Amygdala (tissue), 56 donors: ENCODE data around the gene MACO1.
"Not testable (repeated sequence)": the region's sequence is repeated elsewhere in the genome, so short reads cannot be mapped to it uniquely, and the experiment has no call there.

Source experiments
- DNase-seq, 56 donors: peaks; one replicate each; lab custom pipeline; 2025; lab: John Stamatoyannopoulos, UW

The MACO1 gene

DNA sequence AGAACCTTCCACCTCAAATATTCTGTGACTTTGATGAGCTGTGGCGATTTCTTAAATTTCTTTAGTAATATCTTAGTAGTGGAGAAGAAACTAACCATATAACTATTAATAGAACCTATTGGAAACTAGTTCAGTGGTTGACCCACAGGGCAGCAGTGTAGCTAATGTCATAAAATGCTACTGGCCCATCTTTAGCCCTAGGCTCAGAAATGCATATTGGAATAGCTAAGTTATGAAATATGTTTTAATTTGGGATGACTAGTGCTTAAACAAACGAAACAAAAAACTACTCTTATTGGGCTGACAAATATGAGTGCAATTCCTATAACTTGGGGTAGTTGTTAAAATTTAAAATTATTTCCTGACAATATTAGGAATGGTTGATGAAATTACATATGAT is 20.2 kb downstream of the MACO1 start:
- DNase-seq, result no peak

GRCh38 chr1:25451908-25452307 is 21.2 kb downstream of the MACO1 start:
- DNase-seq, result no peak

DNA sequence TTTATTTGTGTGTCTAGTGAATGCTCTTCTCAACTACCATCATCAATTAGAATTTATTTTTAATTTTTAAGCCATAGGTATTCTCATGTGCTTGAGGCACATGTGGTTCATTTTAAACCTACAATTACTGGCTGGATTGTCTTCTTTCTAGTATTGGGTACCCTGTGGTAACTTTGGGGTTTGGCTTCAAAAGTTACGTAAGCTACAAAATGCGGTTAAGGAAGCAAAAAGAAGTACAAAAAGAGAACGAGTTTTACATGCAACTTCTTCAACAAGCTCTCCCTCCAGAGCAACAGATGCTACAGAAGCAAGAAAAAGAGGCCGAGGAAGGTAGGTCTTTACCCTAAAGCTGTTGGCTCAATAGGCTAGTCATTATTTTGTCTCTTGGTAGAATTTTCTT is 25.8 kb downstream of the MACO1 start:
- DNase-seq, result no peak

DNA sequence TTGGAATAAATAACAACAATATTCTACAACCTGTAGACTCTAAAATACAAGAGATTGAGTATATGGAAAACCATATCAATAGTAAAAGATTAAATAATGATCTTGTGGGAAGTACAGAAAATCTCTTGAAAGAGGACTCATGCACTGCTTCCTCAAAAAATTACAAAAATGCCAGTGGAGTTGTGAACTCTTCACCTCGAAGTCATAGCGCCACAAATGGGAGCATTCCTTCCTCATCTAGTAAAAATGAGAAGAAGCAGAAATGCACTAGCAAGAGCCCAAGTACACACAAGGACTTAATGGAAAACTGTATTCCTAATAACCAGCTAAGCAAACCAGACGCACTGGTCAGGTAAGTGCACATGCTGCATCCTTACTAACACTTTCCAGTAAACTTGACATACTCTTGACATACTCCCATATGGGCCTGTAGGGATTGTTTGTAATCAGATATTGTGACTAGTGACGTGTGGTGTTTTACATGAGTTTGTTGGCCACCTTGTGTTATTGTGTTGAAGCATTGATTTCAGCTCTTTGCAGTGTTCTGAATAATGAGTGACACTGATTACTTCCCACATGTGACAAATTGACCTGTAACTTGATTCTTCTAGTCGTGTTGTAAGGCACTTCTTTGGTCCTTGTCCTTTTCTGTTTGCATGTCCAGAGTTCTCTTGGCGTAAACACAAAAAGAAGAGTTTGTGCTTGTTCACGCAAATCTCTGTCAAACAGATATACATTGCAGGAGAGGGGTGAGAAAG is 28.0 kb downstream of the MACO1 start:
- no peak for DNase-seq

GRCh38 chr1:25460020-25460419 is 29.3 kb downstream of the MACO1 start:
- no peak for DNase-seq

- DNase-seq, result not testable (repeated sequence)
Observed at GRCh38 chr1:25460816-25461215, 30.1 kb downstream of the MACO1 start.

DNA sequence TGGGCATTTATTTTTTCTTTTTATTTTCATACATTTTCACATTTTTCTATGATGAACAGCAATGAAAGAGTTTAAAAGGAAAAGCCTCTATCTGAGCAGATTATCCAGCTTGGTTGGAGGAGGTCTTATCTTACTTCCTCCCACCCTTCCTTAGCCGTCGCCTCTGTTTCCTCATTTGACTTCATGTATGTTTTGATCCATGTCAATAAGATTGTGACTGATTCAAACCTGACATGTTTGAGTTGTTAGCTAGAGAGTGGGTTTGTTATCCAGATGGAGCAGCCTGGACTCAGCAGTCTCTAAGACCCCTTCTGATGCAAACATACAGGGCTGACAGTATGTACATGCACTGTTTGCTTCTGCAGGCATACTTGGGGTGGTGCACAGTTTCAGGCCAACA is 31.2 kb downstream of the MACO1 start:
- DNase-seq, result no peak

- DNase-seq, result no peak
Observed at GRCh38 chr1:25462732-25463131, 32.0 kb downstream of the MACO1 start.

DNA sequence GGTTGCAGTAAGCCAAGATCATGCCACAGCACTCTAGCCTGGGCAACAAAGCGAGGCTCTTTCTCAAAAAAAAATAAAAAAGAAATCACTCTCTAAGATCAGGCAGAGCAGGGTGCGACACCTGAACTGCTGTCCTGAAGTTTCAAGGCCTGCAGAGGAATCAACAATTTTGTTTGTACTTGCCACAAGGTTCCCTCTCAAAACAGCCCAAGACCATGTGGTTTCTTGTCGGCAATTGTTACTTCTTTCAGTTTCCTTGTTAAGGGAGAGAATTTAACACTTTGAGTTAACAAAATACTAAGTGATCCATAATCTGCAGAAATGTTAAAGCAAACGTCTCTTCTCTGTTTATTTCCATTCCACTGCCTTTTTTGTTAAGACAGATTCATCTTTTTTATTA is 36.5 kb downstream of the MACO1 start:
- no peak for DNase-seq

- DNase-seq, result no peak
Observed at GRCh38 chr1:25467616-25468015, 36.9 kb downstream of the MACO1 start.

GRCh38 chr1:25468033-25468432 is 37.3 kb downstream of the MACO1 start:
- DNase-seq, result no peak

GRCh38 chr1:25469177-25469576 is 38.5 kb downstream of the MACO1 start:
- DNase-seq, result no peak

DNA sequence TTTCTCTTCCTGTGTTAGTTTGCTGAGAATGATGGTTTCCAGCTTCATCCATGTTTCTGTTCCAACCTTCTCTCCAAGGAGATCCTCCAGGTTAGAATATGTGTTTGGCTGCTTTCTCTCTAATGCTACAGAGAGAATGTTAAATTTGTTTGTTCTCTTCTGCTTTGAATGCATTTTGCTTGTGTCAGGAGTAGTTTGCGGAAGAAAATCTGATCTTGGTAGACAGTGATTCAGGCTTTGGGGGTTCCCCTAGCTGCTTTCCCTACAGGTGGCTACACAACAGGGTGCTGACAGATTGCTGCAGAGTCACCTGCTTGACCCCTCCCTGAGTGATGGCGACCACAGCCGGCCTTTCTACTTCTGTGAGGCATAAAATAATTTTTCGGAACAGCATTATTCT is 41.8 kb downstream of the MACO1 start:
- no peak for DNase-seq

DNA sequence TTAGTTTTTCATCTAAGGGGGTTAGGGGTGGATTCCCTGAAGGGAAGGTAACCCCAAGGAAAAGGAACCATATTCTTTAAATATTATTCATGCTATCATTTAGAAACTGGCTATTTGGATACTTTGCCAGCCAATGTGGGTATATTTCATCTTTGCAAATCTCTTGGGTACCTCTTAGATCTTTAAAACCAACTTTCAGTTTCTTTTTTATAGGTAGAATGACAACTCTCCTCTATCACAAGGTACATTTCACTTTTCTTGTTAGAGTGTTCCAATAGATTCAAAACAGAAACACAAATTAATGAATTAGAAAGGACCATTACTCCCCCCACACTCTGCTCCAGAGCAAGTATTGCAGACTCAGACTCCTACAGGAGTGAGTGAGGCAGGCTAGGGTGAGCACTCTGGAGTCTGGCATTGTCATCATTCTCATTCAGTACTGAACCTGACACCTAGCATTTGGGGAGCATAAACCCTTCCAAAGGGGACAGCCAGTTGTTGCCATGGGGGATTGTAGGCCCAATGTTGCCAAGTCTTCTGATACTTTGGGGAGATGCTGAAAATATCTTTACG is 43.0 kb downstream of the MACO1 start:
- DNase-seq, result no peak

DNA sequence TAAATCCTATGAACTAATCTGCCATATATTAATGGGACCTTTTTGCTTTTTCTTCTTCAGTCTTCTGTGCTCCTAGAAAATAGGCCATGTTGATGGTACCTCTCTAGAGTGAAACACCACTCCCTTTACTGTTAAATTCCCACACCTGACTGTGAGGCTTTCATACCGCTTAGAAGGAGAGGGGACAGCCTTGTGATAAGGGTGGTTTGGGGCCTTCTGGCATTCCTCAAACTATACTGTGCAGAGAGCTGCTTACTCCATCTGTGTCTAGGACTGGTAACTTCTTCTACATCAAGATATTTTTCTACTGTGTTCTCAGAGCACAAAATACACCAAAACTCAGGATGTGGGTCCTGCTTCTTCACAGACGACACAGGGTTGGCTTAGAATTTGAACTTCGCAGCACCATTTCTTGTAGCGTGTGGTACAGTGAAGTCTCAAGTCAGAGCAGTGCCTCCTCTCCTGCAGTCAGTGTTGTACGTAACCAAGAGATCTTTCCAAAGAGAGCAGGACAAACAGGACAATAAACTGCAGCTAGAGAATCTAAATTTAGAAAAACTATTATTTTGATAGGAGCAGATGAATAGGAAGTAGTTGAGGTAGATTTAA is 43.8 kb downstream of the MACO1 start:
- no peak for DNase-seq

- DNase-seq, result no peak
Observed at GRCh38 chr1:25476186-25477097, 45.7 kb downstream of the MACO1 start.

DNA sequence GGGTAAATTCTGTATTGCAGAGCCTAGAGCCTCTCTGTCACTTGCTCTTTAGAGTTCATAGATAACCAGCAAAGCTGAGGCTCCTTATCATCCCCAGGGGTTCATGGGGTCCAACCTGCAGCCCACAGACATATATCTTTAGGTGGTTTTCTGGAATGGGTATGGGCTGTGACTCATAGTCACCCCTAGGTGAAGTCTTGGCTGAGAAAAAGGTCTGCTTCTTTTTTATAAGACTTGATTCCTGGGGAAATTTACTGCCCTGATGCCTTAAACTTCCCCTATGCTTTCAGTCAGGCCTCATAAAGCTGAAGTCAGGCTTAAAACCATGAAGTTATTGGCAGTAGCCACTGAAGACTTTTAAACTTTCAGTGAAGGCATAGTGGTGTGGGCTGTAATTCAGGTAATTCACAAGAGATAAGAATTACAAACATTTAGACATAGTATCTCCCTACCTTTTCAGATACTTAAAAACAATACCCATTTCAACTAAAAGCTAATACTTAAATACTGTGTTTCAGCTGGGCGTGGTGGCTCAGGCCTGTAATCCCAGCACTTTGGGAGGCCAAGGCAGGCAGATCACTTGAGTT is 46.8 kb downstream of the MACO1 start:
- no peak for DNase-seq

GRCh38 chr1:25478633-25479032 is 47.9 kb downstream of the MACO1 start:
- no peak for DNase-seq

DNA sequence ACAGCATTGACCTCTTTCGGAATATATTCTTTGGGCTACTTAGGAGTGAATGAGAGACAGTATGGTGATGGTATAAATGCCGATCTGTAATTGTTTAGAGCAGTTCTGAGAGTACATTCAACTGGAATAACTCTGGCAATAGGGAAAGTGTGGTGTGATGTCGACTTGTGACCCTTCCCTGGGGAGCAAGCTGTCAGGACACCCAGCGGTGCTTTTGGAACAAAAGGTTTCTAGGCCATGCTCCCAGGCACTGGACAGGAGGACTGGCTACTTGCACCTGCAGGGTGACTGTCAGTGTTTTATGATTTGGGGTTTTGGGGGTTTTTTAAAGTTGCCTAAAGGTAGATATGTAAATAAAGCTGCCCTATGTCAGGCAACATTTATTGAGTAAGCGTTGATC is 50.9 kb downstream of the MACO1 start:
- no peak for DNase-seq

- no peak for DNase-seq
Observed at GRCh38 chr1:25482211-25482610, 51.5 kb downstream of the MACO1 start.

DNA sequence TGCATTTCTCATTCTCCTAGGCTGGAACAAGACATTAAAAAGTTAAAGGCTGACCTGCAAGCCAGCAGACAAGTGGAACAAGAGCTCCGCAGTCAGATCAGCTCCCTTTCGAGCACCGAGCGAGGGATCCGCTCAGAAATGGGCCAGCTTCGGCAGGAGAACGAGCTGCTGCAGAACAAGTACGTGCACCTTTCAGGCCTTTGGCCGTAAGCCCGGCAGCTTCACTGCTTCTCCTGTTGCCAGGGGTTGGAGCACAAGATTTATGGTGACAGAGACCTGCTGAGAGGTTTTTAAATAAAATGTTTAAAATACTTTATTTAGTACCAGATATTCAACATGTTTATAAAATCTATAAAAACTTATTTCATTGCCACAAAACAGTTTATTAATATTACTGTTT is 53.4 kb downstream of the MACO1 start:
- DNase-seq, result peak in 10 of 56 donors; percentile 5 to 30 (median 11)
